H1 (cell line): ENCODE measurements around the gene TMEM138. TPM values are rescaled to one million over a fixed set of nuclear protein-coding genes. Genes with fewer than 3 reads are reported as not detected.

ENCODE experiments used
- SIN3A ChIP-seq, 2 experiments: IDR thresholded peaks in 1 of 2; conservative IDR thresholded peaks in 1 of 2; 2 replicates each; pipeline ENCODE4 v1.6.1; 2011 to 2012; ENCODE audit warnings: low read length in 2 of 2, improper control_type of control experiment in 1 of 2, low read depth in 1 of 2, mild to moderate bottlenecking in 1 of 2
- polyA plus RNA-seq, 7 experiments: library from polyadenylated mRNA; depleted of rRNA in 3 of 7; stranded (reverse) in 5 of 7; unstranded in 2 of 7; fragments of >200 nt in 5 of 7; fragments of 200-250 nt in 2 of 7; gene quantifications; 1 replicate in 5 of 7; 2 replicates in 1 of 7; 4 replicates in 1 of 7; pipeline versions ENCODE4 v1.2.1 to v1.2.3, GENCODE V29; 2011 to 2013; ENCODE audit warnings: missing spikeins in 2 of 7, mixed read lengths in 2 of 7
- total RNA-seq: library from RNA; stranded (reverse); fragmentation: NEBNext Ultra II Directional; extraction: Animal tissue kit (Norgen Biotek cat#: 25700); gene quantifications from 2 replicates; pipeline ENCODE4 v1.2.1, GENCODE V29; 2021

TMEM138 gene
- total and polyA plus RNA-seq, 2 of the 8 experiments (the other 6 are each of a cell fraction or from before 2014, with no cell fraction given), result 32.9 to 59.0 TPM

DNA sequence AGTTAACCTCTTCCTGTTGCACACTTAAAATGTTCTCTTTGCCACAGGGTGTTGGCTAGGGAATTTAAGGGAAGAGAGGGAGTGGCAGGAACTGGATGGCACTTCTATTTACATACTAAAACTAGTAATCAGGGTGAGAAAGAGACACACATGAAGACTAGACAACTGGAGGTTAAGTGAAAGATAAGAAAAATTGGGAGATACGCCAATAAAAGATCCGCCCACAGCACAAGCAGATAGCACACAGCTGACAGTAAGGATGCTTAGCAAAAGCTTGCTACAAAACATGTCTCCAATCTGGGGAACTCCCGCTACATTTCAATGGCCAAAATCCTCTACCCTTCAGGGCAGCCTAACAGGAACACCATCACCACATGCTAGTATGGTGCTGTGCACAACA, 54.8 kb downstream of the TMEM138 start (continued):
- TF ChIP-seq SIN3A (conservative IDR thresholded peaks at IDR 0.05 in 1 of 2, IDR thresholded peaks at IDR 0.05 in 1 of 2; ENCODE audit: low read depth in 1 of 2, low read length in 2 of 2), result no peak
